H1 (cell line): Measurements from ENCODE around the gene DDX49. TPM values are rescaled to one million over a fixed set of nuclear protein-coding genes. Genes with fewer than 3 reads are reported as not detected.

Experiments
- TAF7 ChIP-seq: optimal IDR thresholded peaks from 2 replicates; pipeline ENCODE3; 2011; ENCODE audit warnings: low read depth, mild to moderate bottlenecking, inconsistent platforms, low read length, moderate library complexity, borderline replicate concordance
- polyA plus RNA-seq, 7 experiments: library from polyadenylated mRNA; depleted of rRNA in 3 of 7; stranded (reverse) in 5 of 7; unstranded in 2 of 7; fragments of >200 nt in 5 of 7; fragments of 200-250 nt in 2 of 7; gene quantifications; 1 replicate in 5 of 7; 2 replicates in 1 of 7; 4 replicates in 1 of 7; pipeline versions ENCODE4 v1.2.1 to v1.2.3, GENCODE V29; 2011 to 2013; ENCODE audit warnings: missing spikeins in 2 of 7, mixed read lengths in 2 of 7
- total RNA-seq: library from RNA; stranded (reverse); fragmentation: NEBNext Ultra II Directional; extraction: Animal tissue kit (Norgen Biotek cat#: 25700); gene quantifications from 2 replicates; pipeline ENCODE4 v1.2.1, GENCODE V29; 2021

Gene DDX49
- total and polyA plus RNA-seq, 2 of the 8 experiments (the other 6 are each of a cell fraction or from before 2014, with no cell fraction given) = 41.3 to 46.5 TPM

DNA sequence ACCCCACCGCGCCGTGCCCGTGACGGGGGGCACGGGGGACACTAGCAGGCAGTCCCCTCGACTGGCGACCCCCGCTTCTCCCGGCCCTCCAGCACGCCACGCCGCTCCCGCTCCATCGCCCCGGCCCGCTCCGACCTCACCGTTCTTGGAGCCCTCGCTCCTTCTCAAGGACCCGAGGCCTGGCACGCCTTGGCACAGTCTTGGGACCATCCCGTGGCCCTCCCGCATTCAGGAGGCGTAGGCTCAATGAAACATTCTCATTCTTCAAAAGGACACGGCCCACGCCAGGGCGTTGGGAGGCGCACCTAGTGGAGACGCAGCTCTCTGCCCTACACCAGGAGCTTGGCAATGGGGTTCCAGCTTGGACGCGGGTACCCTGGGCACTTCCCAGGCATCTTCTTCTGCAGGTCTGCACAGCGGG, 23.1 kb upstream of the DDX49 start (continued):
- TF ChIP-seq TAF7 = no peak
